Stimulated activated naive CD8-positive, alpha-beta T cell treated with anti-CD3 and anti-CD28 coated beads, Interleukin-15, Interleukin-2, amounts not matched to agents 100 ng/mL and 50 ng/mL, for 24 hours (primary cell): ENCODE measurements around the gene MCOLN3.

Experiments used
- H3K27ac Mint-ChIP-seq: one replicate; pipeline ENCODE4 v1.8.0; 2021; ENCODE audit warnings: mild to moderate bottlenecking, mixed read lengths
- H3K27me3 Mint-ChIP-seq: one replicate; pipeline ENCODE4 v1.8.0; 2021; ENCODE audit warnings: mixed read lengths
- H3K36me3 Mint-ChIP-seq: one replicate; pipeline ENCODE4 v1.8.0; 2021; ENCODE audit warnings: low read depth, mixed read lengths
- H3K4me1 Mint-ChIP-seq: one replicate; pipeline ENCODE4 v1.8.0; 2021; ENCODE audit warnings: low read depth, mixed read lengths
- H3K4me3 Mint-ChIP-seq: one replicate; pipeline ENCODE4 v1.8.0; 2021; ENCODE audit warnings: mild to moderate bottlenecking, mixed read lengths
- H3K9me3 Mint-ChIP-seq: one replicate; pipeline ENCODE4 v1.8.0; 2021; ENCODE audit warnings: mixed read lengths

Gene MCOLN3

GRCh38 chr1:85048296-85049064 is at the start of gene MCOLN3:
TSS of gene MCOLN3 (minus strand) at chr1:85048500. CDS start at chr1:85045360, 3,140 bp downstream.
- Mint-ChIP-seq H3K9me3 (no peaks in the 10 kb centered on the region), H3K27ac (peak within 1 kb of the TSS; percentile 26), H3K4me3 (peak within 1 kb of the TSS; percentile 71), H3K4me1 (peaks cover 21% of the 10 kb centered on the region), H3K36me3 (no peaks in the 10 kb centered on the region), H3K27me3 (peaks cover 60% of the 10 kb centered on the region)

GRCh38 chr1:85093644-85094043 is 45.3 kb upstream of the MCOLN3 start:
- no peak overlapping the region for H3K4me3 Mint-ChIP-seq
- H3K36me3 Mint-ChIP-seq = no peaks in the 10 kb centered on the region
- no peak overlapping the region for H3K27ac Mint-ChIP-seq
- H3K27me3 Mint-ChIP-seq = peaks cover 11% of the 10 kb centered on the region
- no peaks in the 10 kb centered on the region for H3K9me3 Mint-ChIP-seq
- peaks cover 7% of the 10 kb centered on the region for H3K4me1 Mint-ChIP-seq

GRCh38 chr1:85091671-85092280 is 43.5 kb upstream of the MCOLN3 start:
- peak overlapping the region; percentile 50 for H3K27ac Mint-ChIP-seq
- peaks cover 11% of the 10 kb centered on the region for H3K27me3 Mint-ChIP-seq
- H3K36me3 Mint-ChIP-seq = no peaks in the 10 kb centered on the region
- H3K9me3 Mint-ChIP-seq = no peaks in the 10 kb centered on the region
- H3K4me1 Mint-ChIP-seq = peaks cover 7% of the 10 kb centered on the region
- peak overlapping the region; percentile 72 for H3K4me3 Mint-ChIP-seq

GRCh38 chr1:85090225-85090624 is 41.9 kb upstream of the MCOLN3 start:
- H3K4me1 Mint-ChIP-seq = peaks cover 7% of the 10 kb centered on the region
- H3K4me3 Mint-ChIP-seq = no peak overlapping the region
- H3K27me3 Mint-ChIP-seq = peaks cover 11% of the 10 kb centered on the region

GRCh38 chr1:85089203-85089602 is 40.9 kb upstream of the MCOLN3 start:
- Mint-ChIP-seq H3K27ac (no peak overlapping the region), H3K4me1 (peaks cover 7% of the 10 kb centered on the region), H3K9me3 (no peaks in the 10 kb centered on the region), H3K27me3 (peaks cover 11% of the 10 kb centered on the region), H3K4me3 (no peak overlapping the region), H3K36me3 (no peaks in the 10 kb centered on the region)

More at GRCh38 chr1:85090225-85090624, 41.9 kb upstream of the MCOLN3 start:
- Mint-ChIP-seq H3K9me3 (no peaks in the 10 kb centered on the region), H3K27ac (no peak overlapping the region), H3K36me3 (no peaks in the 10 kb centered on the region)

GRCh38 chr1:85088408-85088784 is 40.1 kb upstream of the MCOLN3 start:
- H3K36me3 Mint-ChIP-seq = no peaks in the 10 kb centered on the region
- no peak overlapping the region for H3K27ac Mint-ChIP-seq
- H3K27me3 Mint-ChIP-seq = peaks cover 10% of the 10 kb centered on the region
- H3K4me3 Mint-ChIP-seq = no peak overlapping the region
- peaks cover 7% of the 10 kb centered on the region for H3K4me1 Mint-ChIP-seq
- H3K9me3 Mint-ChIP-seq = no peaks in the 10 kb centered on the region

- Mint-ChIP-seq H3K36me3 (no peaks in the 10 kb centered on the region), H3K27ac (no peak overlapping the region), H3K4me3 (no peak overlapping the region), H3K9me3 (no peaks in the 10 kb centered on the region), H3K4me1 (peaks cover 7% of the 10 kb centered on the region), H3K27me3 (peaks cover 7% of the 10 kb centered on the region)
Observed at GRCh38 chr1:85087659-85088407, 39.5 kb upstream of the MCOLN3 start.

GRCh38 chr1:85085417-85085816 is 37.1 kb upstream of the MCOLN3 start:
- Mint-ChIP-seq H3K9me3 (no peaks in the 10 kb centered on the region), H3K27me3 (peaks cover 12% of the 10 kb centered on the region), H3K4me1 (no peaks in the 10 kb centered on the region), H3K36me3 (no peaks in the 10 kb centered on the region), H3K27ac (no peak overlapping the region), H3K4me3 (no peak overlapping the region)

- H3K4me3 Mint-ChIP-seq = no peak overlapping the region
- peaks cover 17% of the 10 kb centered on the region for H3K27me3 Mint-ChIP-seq
- H3K36me3 Mint-ChIP-seq = no peaks in the 10 kb centered on the region
- peaks cover 10% of the 10 kb centered on the region for H3K9me3 Mint-ChIP-seq
- no peaks in the 10 kb centered on the region for H3K4me1 Mint-ChIP-seq
- H3K27ac Mint-ChIP-seq = no peak overlapping the region
Observed at GRCh38 chr1:85078903-85079302, 30.6 kb upstream of the MCOLN3 start.

- Mint-ChIP-seq H3K36me3 (no peaks in the 10 kb centered on the region), H3K9me3 (peaks cover 10% of the 10 kb centered on the region), H3K27me3 (peaks cover 3% of the 10 kb centered on the region), H3K27ac (no peak overlapping the region), H3K4me1 (no peaks in the 10 kb centered on the region), H3K4me3 (no peak overlapping the region)
Observed at GRCh38 chr1:85074365-85074964, 26.2 kb upstream of the MCOLN3 start.

GRCh38 chr1:85070972-85071492 is 22.7 kb upstream of the MCOLN3 start:
- peaks cover 5% of the 10 kb centered on the region for H3K9me3 Mint-ChIP-seq
- H3K27ac Mint-ChIP-seq = no peak overlapping the region
- peaks cover 4% of the 10 kb centered on the region for H3K27me3 Mint-ChIP-seq
- no peaks in the 10 kb centered on the region for H3K36me3 Mint-ChIP-seq
- H3K4me3 Mint-ChIP-seq = no peak overlapping the region
- H3K4me1 Mint-ChIP-seq = no peaks in the 10 kb centered on the region

GRCh38 chr1:85068846-85069245 is 20.5 kb upstream of the MCOLN3 start:
- Mint-ChIP-seq H3K27ac (no peak overlapping the region), H3K4me3 (no peak overlapping the region), H3K36me3 (no peaks in the 10 kb centered on the region), H3K9me3 (no peaks in the 10 kb centered on the region), H3K4me1 (no peaks in the 10 kb centered on the region), H3K27me3 (peaks cover 4% of the 10 kb centered on the region)

GRCh38 chr1:85065550-85065949 is 17.2 kb upstream of the MCOLN3 start:
- H3K27me3 Mint-ChIP-seq = peaks cover 17% of the 10 kb centered on the region
- peaks cover 16% of the 10 kb centered on the region for H3K4me1 Mint-ChIP-seq
- H3K9me3 Mint-ChIP-seq = no peaks in the 10 kb centered on the region
- no peaks in the 10 kb centered on the region for H3K36me3 Mint-ChIP-seq
- H3K4me3 Mint-ChIP-seq = no peak overlapping the region
- no peak overlapping the region for H3K27ac Mint-ChIP-seq

- no peak overlapping the region for H3K27ac Mint-ChIP-seq
- H3K36me3 Mint-ChIP-seq = no peaks in the 10 kb centered on the region
- H3K9me3 Mint-ChIP-seq = no peaks in the 10 kb centered on the region
- peaks cover 23% of the 10 kb centered on the region for H3K4me1 Mint-ChIP-seq
- peaks cover 19% of the 10 kb centered on the region for H3K27me3 Mint-ChIP-seq
- H3K4me3 Mint-ChIP-seq = peak overlapping the region; percentile 84
Observed at GRCh38 chr1:85062425-85063026, 14.2 kb upstream of the MCOLN3 start.
